IMR-90 (cell line): ENCODE measurements around the gene ADAMTS3. TPM values are rescaled to one million over a fixed set of nuclear protein-coding genes. Genes with fewer than 3 reads are reported as not detected.

ENCODE experiments used
- ATAC-seq: fragments of 200-7000 bp; cut with Tn5 transposase; 2 replicates; pipeline ENCODE4 v1.9.1; 2020; ENCODE audit warnings: low read depth, mild to moderate bottlenecking, moderate library complexity
- BruUV-seq: library from RNA; stranded (reverse); fragments of 400-500 nt; replicated peaks from 2 replicates; lab custom pipeline; 2021; lab: Mats Ljungman, UMichigan
- CTCF ChIA-PET: fragments of 300-600 bp; formaldehyde crosslinking; extraction: SDS; loops from one replicate; lab custom pipeline; 2021; ENCODE audit warnings: antibody characterized with exemption; lab: Yijun Ruan, JAX
- POLR2A ChIA-PET: fragments of 300-600 bp; sonication (Branson Sonifier 250); formaldehyde crosslinking; loops from one replicate; lab custom pipeline; 2022; ENCODE audit warnings: antibody characterized with exemption; ENCODE audit not compliant: unreplicated experiment; lab: Charles Lee
- DNase-seq: peaks from one replicate; pipeline ENCODE4 v3.0.0; 2013
- H2AFZ ChIP-seq: replicated peaks from 2 replicates; pipeline ENCODE3; 2013; ENCODE audit warnings: low read length, mild to moderate bottlenecking; ENCODE audit not compliant: poor library complexity
- H2AK5ac ChIP-seq: 2 replicates; pipeline ENCODE4 v1.6.1; 2013; ENCODE audit warnings: low read depth, low read length, inconsistent platforms
- H2AK9ac ChIP-seq: replicated peaks from 2 replicates; pipeline ENCODE3; 2013; ENCODE audit warnings: mild to moderate bottlenecking, low read depth, low read length, moderate library complexity; ENCODE audit not compliant: poor library complexity
- H2BK120ac ChIP-seq: 2 replicates; pipeline ENCODE4 v1.6.1; 2013; ENCODE audit warnings: low read depth, low read length, inconsistent platforms
- H2BK15ac ChIP-seq: 3 replicates; pipeline ENCODE4 v1.6.1; 2013; ENCODE audit warnings: low read depth, low read length, inconsistent platforms
- H2BK20ac ChIP-seq: 2 replicates; pipeline ENCODE4 v1.6.1; 2013; ENCODE audit warnings: low read depth, mild to moderate bottlenecking, inconsistent platforms, low read length, moderate library complexity
- H2BK5ac ChIP-seq: 2 replicates; pipeline ENCODE4 v1.6.1; 2013; ENCODE audit warnings: mild to moderate bottlenecking, low read depth, low read length, inconsistent platforms; ENCODE audit not compliant: poor library complexity, severe bottlenecking
- H3K14ac ChIP-seq: replicated peaks from 2 replicates; pipeline ENCODE4 v1.6.1; 2013; ENCODE audit warnings: low read depth, low read length, inconsistent platforms
- H3K18ac ChIP-seq: 2 replicates; pipeline ENCODE4 v1.6.1; 2013; ENCODE audit warnings: low read depth, low read length, control low read depth
- H3K23ac ChIP-seq: 2 replicates; pipeline ENCODE4 v1.6.1; 2013; ENCODE audit warnings: low read depth, low read length, inconsistent platforms
- H3K27ac ChIP-seq: 2 replicates; pipeline ENCODE4 v1.5.1; 2013; ENCODE audit warnings: mild to moderate bottlenecking, control low read depth, low read length; ENCODE audit not compliant: insufficient read depth
- H3K27me3 ChIP-seq: 2 replicates; pipeline ENCODE4 v1.6.1; 2013; ENCODE audit warnings: low read length; ENCODE audit not compliant: control insufficient read depth, insufficient read depth
- H3K36me3 ChIP-seq: 2 replicates; pipeline ENCODE4 v1.6.1; 2013; ENCODE audit warnings: low read length, mixed read lengths; ENCODE audit not compliant: control insufficient read depth, insufficient read depth
- H3K4ac ChIP-seq: 2 replicates; pipeline ENCODE4 v1.6.1; 2013; ENCODE audit warnings: low read depth, low read length, inconsistent platforms
- H3K4me1 ChIP-seq: 2 replicates; pipeline ENCODE4 v1.6.1; 2013; ENCODE audit warnings: low read length, mixed read lengths; ENCODE audit not compliant: control insufficient read depth, insufficient read depth
- H3K4me2 ChIP-seq: 2 replicates; pipeline ENCODE4 v1.6.1; 2013; ENCODE audit warnings: low read depth, mild to moderate bottlenecking, control low read depth, low read length, moderate library complexity
- H3K4me3 ChIP-seq: 2 replicates; pipeline ENCODE4 v1.5.1; 2013; ENCODE audit warnings: low read depth, mild to moderate bottlenecking, control low read depth, low read length, moderate library complexity; ENCODE audit not compliant: insufficient read depth
- H3K56ac ChIP-seq: 2 replicates; pipeline ENCODE4 v1.6.1; 2013; ENCODE audit warnings: low read length, inconsistent platforms; ENCODE audit not compliant: insufficient read depth; ENCODE audit errors: extremely low read depth
- H3K79me1 ChIP-seq, 2 experiments: 2 replicates each; pipeline ENCODE4 v1.6.1; 2013; ENCODE audit warnings: low read length in 2 of 2, inconsistent platforms in 1 of 2, low read depth in 1 of 2
- H3K9ac ChIP-seq: 2 replicates; pipeline ENCODE4 v1.6.1; 2013; ENCODE audit warnings: low read depth, low read length, control low read depth
- H3K9me1 ChIP-seq: 2 replicates; pipeline ENCODE4 v1.6.1; 2013; ENCODE audit warnings: low read length, inconsistent platforms; ENCODE audit not compliant: insufficient read depth
- H3K9me3 ChIP-seq: 2 replicates; pipeline ENCODE4 v1.6.1; 2013; ENCODE audit warnings: low read length; ENCODE audit not compliant: control insufficient read depth, insufficient read depth
- H4K20me1 ChIP-seq: 2 replicates; pipeline ENCODE4 v1.6.1; 2013; ENCODE audit warnings: low read length, inconsistent platforms; ENCODE audit not compliant: insufficient read depth
- H4K5ac ChIP-seq: 2 replicates; pipeline ENCODE4 v1.6.1; 2013; ENCODE audit warnings: mild to moderate bottlenecking, low read depth, low read length, control low read depth
- H4K8ac ChIP-seq, 2 experiments: 2 replicates each; pipeline ENCODE4 v1.6.1; 2013; ENCODE audit warnings: low read depth in 2 of 2, low read length in 2 of 2, control low read depth in 1 of 2, inconsistent platforms in 1 of 2
- H4K91ac ChIP-seq: 2 replicates; pipeline ENCODE4 v1.6.1; 2013; ENCODE audit warnings: low read depth, low read length, inconsistent platforms; ENCODE audit not compliant: insufficient read depth
- CHD1 ChIP-seq: IDR thresholded peaks from 2 replicates; pipeline ENCODE4 v1.6.1; 2012; ENCODE audit warnings: low read depth, low read length, improper control_type of control experiment
- FOS ChIP-seq: fragments of 150-350 bp; IDR thresholded peaks from 2 replicates; pipeline ENCODE4 v1.6.1; 2016; ENCODE audit warnings: low read depth, low read length
- POLR2A ChIP-seq: IDR thresholded peaks from 2 replicates; pipeline ENCODE4 v1.6.1; 2012; ENCODE audit warnings: mild to moderate bottlenecking, low read depth, low read length
- WGBS, 2 experiments: methylation state at CpG; one replicate each; pipeline versions ENCODE4 v1.1.5 to v1.1.7; 2013; ENCODE audit warnings: missing lambda C conversion rate in 2 of 2; ENCODE audit not compliant: insufficient read length in 1 of 2; ENCODE audit errors: extremely low coverage in 2 of 2; 5-methylcytosine and 5-hydroxymethylcytosine counted together
- dilution Hi-C: fragments of 300-500 bp; cut with HindIII; formaldehyde crosslinking; loops from one replicate; pipeline ENCODE4 v1.14.3; 2018; ENCODE audit warnings: low sequenced_read_pairs; ENCODE audit not compliant: unreplicated experiment
- in situ Hi-C: fragments of 300-500 bp; cut with MboI; formaldehyde crosslinking; loops from 3 replicates; pipeline ENCODE4 v1.14.3; 2019; ENCODE audit warnings: low sequenced_read_pairs, inconsistent platforms, mixed read lengths
- intact Hi-C: fragments of 100-400 bp; cut with micrococcal nuclease; formaldehyde crosslinking; loops from 2 replicates; pipeline ENCODE4 v1.10.0; 2022
- polyA plus RNA-seq, 3 experiments: library from polyadenylated mRNA; depleted of rRNA; stranded (reverse); fragments of >200 nt; gene quantifications; 2 replicates each; pipeline ENCODE4 v1.2.3, GENCODE V29; 2012; ENCODE audit warnings: low replicate concordance in 1 of 3
- total RNA-seq: library from RNA; depleted of rRNA; stranded (reverse); fragments of >200 nt; gene quantifications from 2 replicates; pipeline ENCODE4 v1.2.3, GENCODE V29; 2012
- TF ChIP-seq, protein P1 (sequence below): fragments of 150-350 bp; IDR thresholded peaks from 2 replicates; pipeline ENCODE4 v1.6.1; 2017; ENCODE audit warnings: mild to moderate bottlenecking, antibody characterized with exemption, low read length, low read depth
- TF ChIP-seq, protein P2 (sequence below): fragments of 150-350 bp; IDR thresholded peaks from 2 replicates; pipeline ENCODE4 v1.6.1; 2016; ENCODE audit warnings: low read depth, mild to moderate bottlenecking, low read length, moderate library complexity, borderline replicate concordance

The ADAMTS3 gene
- total and polyA plus RNA-seq, 2 of the 4 experiments (the other 2 are of a cell fraction): 0.68 to 2.9 TPM

- no peaks in the 10 kb centered on the region for H3K9me1 ChIP-seq
- H4K8ac ChIP-seq: no peak overlapping the region
- no peak overlapping the region for H2AFZ ChIP-seq
- H2BK15ac ChIP-seq: no peak overlapping the region
- H3K4me2 ChIP-seq: no peak overlapping the region
- dilution Hi-C loops (no loop called here), intact Hi-C loops (loop anchor here (10.0 kb wide), 1 partner anchor 285 kb away; no protein-coding TSS in a partner anchor), in situ Hi-C loops (no loop called here)
- H3K4me3 ChIP-seq: no peak overlapping the region
- CTCF ChIA-PET: no interaction called here
- POLR2A ChIA-PET: no interaction called here
- H3K56ac ChIP-seq: no peak overlapping the region
- no peak for ATAC-seq
- H3K9me3 ChIP-seq: no peaks in the 10 kb centered on the region
- H4K20me1 ChIP-seq: no peaks in the 10 kb centered on the region
- H3K79me1 ChIP-seq: no peaks in the 10 kb centered on the region
- H3K9ac ChIP-seq: no peak overlapping the region
- H2BK5ac ChIP-seq: no peak overlapping the region
- H3K14ac ChIP-seq: no peak overlapping the region
- H3K4ac ChIP-seq: no peak overlapping the region
- H2AK9ac ChIP-seq: no peak overlapping the region
- no peak overlapping the region for H2BK20ac ChIP-seq
- no peak overlapping the region for H3K18ac ChIP-seq
- TF ChIP-seq, protein P1, sequence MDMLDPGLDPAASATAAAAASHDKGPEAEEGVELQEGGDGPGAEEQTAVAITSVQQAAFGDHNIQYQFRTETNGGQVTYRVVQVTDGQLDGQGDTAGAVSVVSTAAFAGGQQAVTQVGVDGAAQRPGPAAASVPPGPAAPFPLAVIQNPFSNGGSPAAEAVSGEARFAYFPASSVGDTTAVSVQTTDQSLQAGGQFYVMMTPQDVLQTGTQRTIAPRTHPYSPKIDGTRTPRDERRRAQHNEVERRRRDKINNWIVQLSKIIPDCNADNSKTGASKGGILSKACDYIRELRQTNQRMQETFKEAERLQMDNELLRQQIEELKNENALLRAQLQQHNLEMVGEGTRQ: no peak
- TF ChIP-seq POLR2A (no peak), CHD1 (no peak), FOS (no peak)
- TF ChIP-seq, protein P2, sequence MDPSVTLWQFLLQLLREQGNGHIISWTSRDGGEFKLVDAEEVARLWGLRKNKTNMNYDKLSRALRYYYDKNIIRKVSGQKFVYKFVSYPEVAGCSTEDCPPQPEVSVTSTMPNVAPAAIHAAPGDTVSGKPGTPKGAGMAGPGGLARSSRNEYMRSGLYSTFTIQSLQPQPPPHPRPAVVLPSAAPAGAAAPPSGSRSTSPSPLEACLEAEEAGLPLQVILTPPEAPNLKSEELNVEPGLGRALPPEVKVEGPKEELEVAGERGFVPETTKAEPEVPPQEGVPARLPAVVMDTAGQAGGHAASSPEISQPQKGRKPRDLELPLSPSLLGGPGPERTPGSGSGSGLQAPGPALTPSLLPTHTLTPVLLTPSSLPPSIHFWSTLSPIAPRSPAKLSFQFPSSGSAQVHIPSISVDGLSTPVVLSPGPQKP: no peak
- no peak overlapping the region for H3K23ac ChIP-seq
- H4K91ac ChIP-seq: no peak overlapping the region
- H3K27ac ChIP-seq: no peak overlapping the region
- H2BK120ac ChIP-seq: no peak overlapping the region
- no peak overlapping the region for H2AK5ac ChIP-seq
- no peaks in the 10 kb centered on the region for H3K36me3 ChIP-seq
- BruUV-seq: no TSS peak
- H4K5ac ChIP-seq: no peak overlapping the region
- no CpG with 5 or more reads among the region's 2 CpGs for WGBS, 2 experiments
- DNase-seq: no peak
- no peaks in the 10 kb centered on the region for H3K4me1 ChIP-seq
- H3K27me3 ChIP-seq: no peaks in the 10 kb centered on the region
Observed at GRCh38 chr4:72500214-72500613, 68.8 kb downstream of the ADAMTS3 start.
